Uterus (tissue), 4 donors: ENCODE data around the gene TMC3. TPM values are rescaled to one million over a fixed set of nuclear protein-coding genes. Genes with fewer than 3 reads are reported as not detected.

Source experiments
- DNase-seq, 2 donors: peaks; one replicate each; pipeline ENCODE4 v3.0.0-alpha.2; 2019 to 2020
- H3K27ac ChIP-seq, 2 donors: fragments of 200-600 bp; sonication (generic); 1 replicate in 1 of 2; 2 replicates in 1 of 2; pipeline ENCODE4 v1.5.1; 2016 to 2018
- H3K27me3 ChIP-seq, 2 donors: fragments of 200-600 bp; sonication (generic); one replicate each; pipeline ENCODE4 v1.5.1; 2018 to 2019; ENCODE audit warnings: control low read depth in 1 of 2
- H3K36me3 ChIP-seq, 2 donors: fragments of 200-600 bp; sonication (generic); one replicate each; pipeline ENCODE4 v1.5.1; 2019; ENCODE audit warnings: control low read depth in 1 of 2
- H3K4me1 ChIP-seq, 2 donors: fragments of 200-600 bp; sonication (generic); one replicate each; pipeline ENCODE4 v1.5.1; 2018 to 2019; ENCODE audit warnings: control low read depth in 1 of 2
- H3K4me3 ChIP-seq, 2 donors: fragments of 200-600 bp; sonication (generic); 1 replicate in 1 of 2; 2 replicates in 1 of 2; pipeline ENCODE4 v1.5.1; 2018 to 2019; ENCODE audit warnings: mild to moderate bottlenecking in 1 of 2
- H3K9me3 ChIP-seq, 2 donors: fragments of 200-600 bp; sonication (generic); one replicate each; pipeline ENCODE4 v1.5.1; 2019; ENCODE audit warnings: control low read depth in 1 of 2
- POLR2A ChIP-seq, 2 donors: fragments of 450-650 bp; IDR thresholded peaks; one replicate each; pipeline ENCODE4 v1.6.1; 2016; ENCODE audit warnings: antibody characterized with exemption in 2 of 2, mild to moderate bottlenecking in 1 of 2, moderate library complexity in 1 of 2
- intact Hi-C: fragments of 100-400 bp; cut with DNase I; formaldehyde crosslinking; loops from one replicate; pipeline ENCODE4 v1.15.1; 2023; ENCODE audit warnings: low total_unique reads
- total RNA-seq, 4 donors: library from RNA; depleted of rRNA in 3 of 4; stranded (reverse); fragments of >200 nt in 3 of 4; gene quantifications; one replicate each; pipeline versions ENCODE4 v1.1.0 to v1.2.4, GENCODE V29; 2014 to 2023
- TF ChIP-seq, protein P1 (sequence below), 4 experiments: fragments of 200-600 bp in 2 of 4; fragments of 450-650 bp in 2 of 4; sonication (generic) in 2 of 4; IDR thresholded peaks; one replicate each; pipeline ENCODE4 v1.5.1; 2016 to 2019; ENCODE audit warnings: antibody characterized with exemption in 4 of 4, mild to moderate bottlenecking in 2 of 4, moderate library complexity in 1 of 4
- donor health status: DM: yes; HTN: yes; CAD: no.

The TMC3 gene
- total RNA-seq, 4 donors from 2014 or later: 0.14 TPM; not detected in 3

DNA sequence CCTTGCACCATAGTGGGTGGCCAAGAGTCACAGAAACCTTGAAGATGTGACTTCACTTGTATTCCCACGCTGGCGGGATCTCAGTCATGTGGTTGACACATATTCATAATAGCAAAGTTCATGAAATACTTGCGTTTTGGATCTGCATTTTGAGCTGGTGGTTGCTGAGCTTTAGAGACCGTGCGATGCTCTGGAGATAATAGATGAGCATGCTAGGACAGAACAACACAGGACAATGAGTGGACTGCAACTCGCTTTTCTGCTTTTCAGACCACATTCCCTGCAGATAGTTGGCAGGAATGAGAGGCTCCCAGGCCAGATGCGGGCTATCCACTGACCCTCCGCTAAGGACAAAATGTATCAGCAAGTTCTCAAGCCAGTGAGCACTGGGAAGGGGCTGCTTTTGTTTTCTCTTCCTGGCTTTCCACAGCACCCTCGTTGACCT lies 36.3 kb downstream of the TMC3 start:
- Histone ChIP-seq H3K36me3 (no peaks in the 10 kb centered on the region), H3K27me3 (no peaks in the 10 kb centered on the region), H3K9me3 (no peaks in the 10 kb centered on the region), H3K4me3 (no peak overlapping the region), H3K4me1 (peaks cover 0 to 6% of the 10 kb centered on the region in 2 donors), H3K27ac (peak overlapping the region; percentile 70 to 88)
- no peak for TF ChIP-seq POLR2A (IDR thresholded peaks at IDR 0.05)
- TF ChIP-seq, protein P1, sequence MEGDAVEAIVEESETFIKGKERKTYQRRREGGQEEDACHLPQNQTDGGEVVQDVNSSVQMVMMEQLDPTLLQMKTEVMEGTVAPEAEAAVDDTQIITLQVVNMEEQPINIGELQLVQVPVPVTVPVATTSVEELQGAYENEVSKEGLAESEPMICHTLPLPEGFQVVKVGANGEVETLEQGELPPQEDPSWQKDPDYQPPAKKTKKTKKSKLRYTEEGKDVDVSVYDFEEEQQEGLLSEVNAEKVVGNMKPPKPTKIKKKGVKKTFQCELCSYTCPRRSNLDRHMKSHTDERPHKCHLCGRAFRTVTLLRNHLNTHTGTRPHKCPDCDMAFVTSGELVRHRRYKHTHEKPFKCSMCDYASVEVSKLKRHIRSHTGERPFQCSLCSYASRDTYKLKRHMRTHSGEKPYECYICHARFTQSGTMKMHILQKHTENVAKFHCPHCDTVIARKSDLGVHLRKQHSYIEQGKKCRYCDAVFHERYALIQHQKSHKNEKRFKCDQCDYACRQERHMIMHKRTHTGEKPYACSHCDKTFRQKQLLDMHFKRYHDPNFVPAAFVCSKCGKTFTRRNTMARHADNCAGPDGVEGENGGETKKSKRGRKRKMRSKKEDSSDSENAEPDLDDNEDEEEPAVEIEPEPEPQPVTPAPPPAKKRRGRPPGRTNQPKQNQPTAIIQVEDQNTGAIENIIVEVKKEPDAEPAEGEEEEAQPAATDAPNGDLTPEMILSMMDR (IDR thresholded peaks at IDR 0.05): no peak
- DNase-seq: peak in 1 of 2 donors; percentile 52
- intact Hi-C loops: no loop called here

DNA sequence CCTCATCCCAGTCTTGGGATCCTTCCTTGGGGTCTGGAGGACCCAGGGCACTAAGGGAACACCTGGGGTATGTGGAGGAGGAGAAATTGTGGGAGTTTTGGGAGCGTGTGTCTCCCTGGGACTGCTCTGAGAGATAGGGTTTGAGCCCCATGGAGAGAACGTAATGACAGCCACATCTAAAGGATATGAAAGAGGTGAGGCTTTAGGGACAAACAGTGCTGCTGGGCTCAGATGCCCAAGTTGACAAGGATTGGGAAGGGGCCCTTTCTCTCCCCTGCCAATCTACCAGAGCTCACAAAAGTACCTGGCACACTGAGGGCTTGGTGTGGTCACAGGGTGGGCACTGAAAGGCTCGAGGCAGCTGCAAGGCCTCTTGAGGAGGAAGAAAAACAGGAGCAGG lies 36.8 kb downstream of the TMC3 start:
- Histone ChIP-seq H3K9me3 (no peaks in the 10 kb centered on the region), H3K4me1 (peaks cover 0 to 6% of the 10 kb centered on the region in 2 donors), H3K36me3 (no peaks in the 10 kb centered on the region), H3K27me3 (no peaks in the 10 kb centered on the region), H3K27ac (peak overlapping the region; percentile 70 to 88), H3K4me3 (no peak overlapping the region)
- intact Hi-C loops: no loop called here
- TF ChIP-seq POLR2A (IDR thresholded peaks at IDR 0.05): no peak
- no peak for DNase-seq

DNA sequence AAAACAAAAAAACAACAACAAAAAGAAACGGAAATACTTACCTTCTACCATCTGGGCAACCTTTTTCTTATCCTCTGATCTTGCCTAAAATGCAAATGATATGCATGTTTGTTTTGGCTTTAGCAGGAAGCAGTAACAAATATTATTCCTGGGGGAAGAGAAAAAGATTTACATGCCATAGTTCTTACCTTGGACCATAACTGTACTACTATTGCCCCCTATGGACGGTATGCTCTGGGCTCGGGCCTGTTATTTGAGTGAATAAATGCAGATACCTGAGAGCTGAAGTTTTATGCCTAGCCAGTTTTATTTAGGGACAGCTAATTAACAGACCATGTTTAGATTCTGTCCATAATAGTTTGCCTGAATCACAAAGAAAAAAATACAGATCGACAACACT lies 37.4 kb downstream of the TMC3 start:
- H3K36me3 ChIP-seq: no peaks in the 10 kb centered on the region
- no peak for DNase-seq

DNA sequence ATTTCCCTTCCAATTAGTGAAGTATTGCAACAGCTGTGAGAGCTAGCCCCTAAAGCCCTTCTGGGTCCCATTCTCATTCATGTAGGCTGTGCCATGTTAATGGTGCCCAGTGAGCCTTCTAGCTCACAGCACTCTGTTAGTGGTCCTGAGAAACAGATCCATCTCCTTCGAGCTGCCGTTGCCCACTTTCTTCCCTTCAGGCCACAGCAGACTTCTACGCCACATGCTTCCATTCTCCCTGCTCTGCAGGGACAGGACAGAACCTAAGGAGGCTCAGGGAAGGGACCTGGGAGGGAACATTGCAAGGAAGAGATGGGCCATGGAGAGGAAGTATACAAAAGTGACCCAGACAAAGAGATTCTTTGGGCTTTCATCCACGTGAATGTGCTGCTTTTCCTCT lies 38.4 kb downstream of the TMC3 start:
- Histone ChIP-seq H3K9me3 (no peaks in the 10 kb centered on the region), H3K27me3 (no peaks in the 10 kb centered on the region), H3K4me3 (no peak overlapping the region), H3K4me1 (peaks cover 0 to 6% of the 10 kb centered on the region in 2 donors), H3K27ac (no peak overlapping the region), H3K36me3 (no peaks in the 10 kb centered on the region)
- no peak for TF ChIP-seq POLR2A (IDR thresholded peaks at IDR 0.05)
- TF ChIP-seq, protein P1 (IDR thresholded peaks at IDR 0.05): no peak
- no peak for DNase-seq
- intact Hi-C loops: no loop called here

More for the DNA sequence above, 37.4 kb downstream of the TMC3 start:
- no peaks in the 10 kb centered on the region for H3K27me3 ChIP-seq
- intact Hi-C loops: no loop called here
- H3K9me3 ChIP-seq: no peaks in the 10 kb centered on the region
- TF ChIP-seq, protein P1 (IDR thresholded peaks at IDR 0.05): peak in 1 of 4 experiments; percentile 13
- no peak for TF ChIP-seq POLR2A (IDR thresholded peaks at IDR 0.05)
- H3K4me3 ChIP-seq: no peak overlapping the region
- H3K4me1 ChIP-seq: peaks cover 0 to 6% of the 10 kb centered on the region in 2 donors
- no peak overlapping the region for H3K27ac ChIP-seq

DNA sequence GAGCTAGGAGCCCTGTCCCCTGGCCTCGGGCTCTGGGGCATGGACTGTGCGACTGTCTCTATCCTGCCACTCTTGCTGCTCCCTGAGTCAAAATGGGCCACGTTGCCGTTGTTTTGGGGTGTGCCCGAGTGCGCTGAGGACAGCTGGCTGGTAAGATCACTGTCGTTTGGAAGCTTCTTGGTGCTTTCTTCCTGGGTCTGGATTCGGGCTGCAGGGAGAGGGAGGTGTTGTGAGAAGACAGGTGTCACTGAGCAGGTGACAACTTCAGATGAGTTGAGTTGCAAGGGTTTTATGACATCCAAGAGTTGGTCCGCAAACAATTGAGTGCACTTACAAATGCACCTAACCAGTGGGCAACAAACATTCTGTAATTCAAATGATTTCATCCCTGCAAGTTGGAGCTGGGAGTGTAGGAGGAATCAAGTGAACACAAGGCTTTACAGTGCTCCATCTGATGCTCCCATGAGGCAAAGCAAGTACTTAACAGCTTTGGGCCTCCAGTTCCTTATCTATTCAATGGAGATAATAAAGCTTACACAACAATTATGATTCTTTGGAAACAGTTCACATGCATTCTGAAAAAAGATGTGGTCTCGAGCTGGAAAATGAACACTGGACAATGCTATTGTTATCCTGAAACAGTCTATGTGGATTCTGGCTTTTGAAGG lies 39.1 kb downstream of the TMC3 start:
- no peaks in the 10 kb centered on the region for H3K9me3 ChIP-seq
- no peak overlapping the region for H3K27ac ChIP-seq
- no peak overlapping the region for H3K4me3 ChIP-seq
- DNase-seq: no peak
- H3K36me3 ChIP-seq: no peaks in the 10 kb centered on the region
- peaks cover 0 to 6% of the 10 kb centered on the region in 2 donors for H3K4me1 ChIP-seq
- no peaks in the 10 kb centered on the region for H3K27me3 ChIP-seq
- TF ChIP-seq, protein P1 (IDR thresholded peaks at IDR 0.05): no peak
- TF ChIP-seq POLR2A (IDR thresholded peaks at IDR 0.05): no peak
- intact Hi-C loops: no loop called here
